HCT116 (cell line): ENCODE results near the gene PISD.

Experiments
- ELF1 ChIP-seq: IDR thresholded peaks from 2 replicates; pipeline ENCODE4 v1.6.1; 2012; ENCODE audit warnings: low read depth, borderline replicate concordance
- EZH2 ChIP-seq: fragments of 200-600 bp; sonication (generic); IDR thresholded peaks from 2 replicates; pipeline ENCODE4 v1.6.1; 2017; ENCODE audit warnings: antibody characterized with exemption, mixed run types
- POLR2A ChIP-seq: IDR thresholded peaks from 2 replicates; pipeline ENCODE4 v1.7.0; 2011; ENCODE audit warnings: borderline replicate concordance; ENCODE audit not compliant: insufficient read depth, insufficient read length; ENCODE audit errors: extremely low read depth
- POLR2AphosphoS5 ChIP-seq: IDR thresholded peaks from 2 replicates; pipeline ENCODE4 v1.6.1; 2011; ENCODE audit warnings: mild to moderate bottlenecking, low read depth, low read length, moderate library complexity
- RAD21 ChIP-seq: IDR thresholded peaks from 2 replicates; pipeline ENCODE4 v1.6.1; 2012; ENCODE audit warnings: low read depth, mild to moderate bottlenecking
- ZNF274 ChIP-seq: fragments of 200-500 bp; sonication (Bioruptor generic); IDR thresholded peaks from 2 replicates; pipeline ENCODE4 v1.6.1; 2014; ENCODE audit warnings: mild to moderate bottlenecking, low read depth, low read length, inconsistent platforms
- TF ChIP-seq, protein P1 (sequence below), 3 experiments: fragments of 200-600 bp in 1 of 3; sonication (generic) in 1 of 3; IDR thresholded peaks in 2 of 3; conservative IDR thresholded peaks in 1 of 3; 2 replicates each; pipeline ENCODE4 v1.5.1; 2012 to 2017; ENCODE audit warnings: low read depth in 2 of 3, low read length in 2 of 3, antibody characterized with exemption in 1 of 3, borderline replicate concordance in 1 of 3, control low read depth in 1 of 3, mild to moderate bottlenecking in 1 of 3, mixed read lengths in 1 of 3, mixed run types in 1 of 3, moderate library complexity in 1 of 3; ENCODE audit not compliant: insufficient read depth in 1 of 3
- TF ChIP-seq, protein P2 (sequence below): IDR thresholded peaks from 2 replicates; pipeline ENCODE4 v1.6.1; 2012

DNA sequence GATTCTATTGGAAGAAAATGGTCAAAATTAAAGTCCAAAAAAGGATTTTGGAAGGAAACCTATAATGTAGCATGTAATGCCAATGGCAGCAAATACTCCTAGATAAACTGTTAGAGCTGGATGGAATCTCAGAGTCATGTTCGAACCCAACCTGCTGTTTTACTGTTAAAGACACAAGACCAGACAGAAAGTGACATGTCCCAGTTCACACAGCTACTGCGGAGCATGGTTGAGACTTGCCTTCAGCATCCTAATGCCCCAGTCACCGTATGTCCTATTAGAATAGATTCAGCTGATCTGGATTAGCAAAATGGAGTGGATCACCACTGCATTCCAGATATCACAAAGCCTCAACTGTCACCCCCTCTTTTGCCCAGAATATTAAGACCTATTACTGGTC is 14.9 kb downstream of the PISD start:
- TF ChIP-seq EZH2: no peak
- no peak for TF ChIP-seq RAD21
- no peak for TF ChIP-seq POLR2AphosphoS5
- no peak for TF ChIP-seq POLR2A
- TF ChIP-seq, protein P1, sequence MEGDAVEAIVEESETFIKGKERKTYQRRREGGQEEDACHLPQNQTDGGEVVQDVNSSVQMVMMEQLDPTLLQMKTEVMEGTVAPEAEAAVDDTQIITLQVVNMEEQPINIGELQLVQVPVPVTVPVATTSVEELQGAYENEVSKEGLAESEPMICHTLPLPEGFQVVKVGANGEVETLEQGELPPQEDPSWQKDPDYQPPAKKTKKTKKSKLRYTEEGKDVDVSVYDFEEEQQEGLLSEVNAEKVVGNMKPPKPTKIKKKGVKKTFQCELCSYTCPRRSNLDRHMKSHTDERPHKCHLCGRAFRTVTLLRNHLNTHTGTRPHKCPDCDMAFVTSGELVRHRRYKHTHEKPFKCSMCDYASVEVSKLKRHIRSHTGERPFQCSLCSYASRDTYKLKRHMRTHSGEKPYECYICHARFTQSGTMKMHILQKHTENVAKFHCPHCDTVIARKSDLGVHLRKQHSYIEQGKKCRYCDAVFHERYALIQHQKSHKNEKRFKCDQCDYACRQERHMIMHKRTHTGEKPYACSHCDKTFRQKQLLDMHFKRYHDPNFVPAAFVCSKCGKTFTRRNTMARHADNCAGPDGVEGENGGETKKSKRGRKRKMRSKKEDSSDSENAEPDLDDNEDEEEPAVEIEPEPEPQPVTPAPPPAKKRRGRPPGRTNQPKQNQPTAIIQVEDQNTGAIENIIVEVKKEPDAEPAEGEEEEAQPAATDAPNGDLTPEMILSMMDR (IDR thresholded peaks at IDR 0.05 in 2 of 3, conservative IDR thresholded peaks at IDR 0.05 in 1 of 3; ENCODE audit: borderline replicate concordance in 1 of 3, insufficient read depth in 1 of 3, low read depth in 2 of 3, low read length in 2 of 3): no peak
- no peak for TF ChIP-seq ELF1
- no peak for TF ChIP-seq ZNF274
- TF ChIP-seq, protein P2, sequence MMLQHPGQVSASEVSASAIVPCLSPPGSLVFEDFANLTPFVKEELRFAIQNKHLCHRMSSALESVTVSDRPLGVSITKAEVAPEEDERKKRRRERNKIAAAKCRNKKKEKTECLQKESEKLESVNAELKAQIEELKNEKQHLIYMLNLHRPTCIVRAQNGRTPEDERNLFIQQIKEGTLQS: no peak
